Activated CD4-positive, alpha-beta memory T cell treated with anti-CD3 and anti-CD28 coated beads, Interleukin-2, amount 10 ng/mL, durations not matched to agents 7 days and 5 days (primary cell): ENCODE data around the gene ACAD9. TPM values are rescaled to one million over a fixed set of nuclear protein-coding genes. Genes with fewer than 3 reads are reported as not detected.

Experiments used
- CTCF ChIA-PET: fragments of 350-600 bp; sonication (Branson Sonifier 250); formaldehyde crosslinking; loops from one replicate; lab custom pipeline; 2021; ENCODE audit warnings: antibody characterized with exemption, inconsistent platforms; lab: Charles Lee
- POLR2A ChIA-PET: fragments of 350-600 bp; sonication (Branson Sonifier 250); formaldehyde crosslinking; loops from one replicate; lab custom pipeline; 2021; ENCODE audit warnings: antibody characterized with exemption; lab: Charles Lee
- DNase-seq: peaks from one replicate; pipeline ENCODE4 v3.0.0-alpha.2; 2020
- H3K27ac Mint-ChIP-seq: one replicate; pipeline ENCODE4 v1.8.0; 2021; ENCODE audit warnings: mild to moderate bottlenecking, mixed read lengths
- H3K27me3 Mint-ChIP-seq: one replicate; pipeline ENCODE4 v1.8.0; 2021; ENCODE audit warnings: mixed read lengths
- H3K36me3 Mint-ChIP-seq: one replicate; pipeline ENCODE4 v1.8.0; 2021; ENCODE audit warnings: low read depth, mixed read lengths
- H3K4me1 Mint-ChIP-seq: one replicate; pipeline ENCODE4 v1.8.0; 2021; ENCODE audit warnings: mixed read lengths
- H3K4me3 Mint-ChIP-seq: one replicate; pipeline ENCODE4 v1.8.0; 2021; ENCODE audit warnings: mild to moderate bottlenecking, mixed read lengths
- H3K9me3 Mint-ChIP-seq: one replicate; pipeline ENCODE4 v1.8.0; 2021; ENCODE audit warnings: mixed read lengths
- total RNA-seq, 2 experiments: library from RNA; stranded (reverse); gene quantifications; one replicate each; pipeline ENCODE4 v1.2.3, GENCODE V29; 2021

The ACAD9 gene
- total RNA-seq, 2 experiments from 2014 or later: 42.7 to 48.4 TPM

GRCh38 chr3:128932516-128933212, 53.2 kb downstream of the ACAD9 start:
- Mint-ChIP-seq H3K4me3 (no peak overlapping the region), H3K9me3 (no peaks in the 10 kb centered on the region), H3K27ac (no peak overlapping the region), H3K36me3 (no peaks in the 10 kb centered on the region), H3K4me1 (no peaks in the 10 kb centered on the region), H3K27me3 (peaks cover 13% of the 10 kb centered on the region)
- ChIA-PET POLR2A (interaction anchor here (3.5 kb wide), 1 partner anchor 9 kb away, joined by 13 read pairs; no protein-coding TSS in a partner anchor), CTCF (interaction anchor here (1.2 kb wide), 1 partner anchor 38 kb away, joined by 3 read pairs; no protein-coding TSS in a partner anchor)
- no peak for DNase-seq

- H3K9me3 Mint-ChIP-seq: no peaks in the 10 kb centered on the region
- ChIA-PET POLR2A (interaction anchor here (3.5 kb wide), 1 partner anchor 10 kb away, joined by 13 read pairs; no protein-coding TSS in a partner anchor), CTCF (interaction anchor here (1.2 kb wide), 1 partner anchor 37 kb away, joined by 3 read pairs; no protein-coding TSS in a partner anchor)
- H3K27me3 Mint-ChIP-seq: peaks cover 12% of the 10 kb centered on the region
- DNase-seq: no peak
- no peaks in the 10 kb centered on the region for H3K36me3 Mint-ChIP-seq
- no peaks in the 10 kb centered on the region for H3K4me1 Mint-ChIP-seq
- no peak overlapping the region for H3K4me3 Mint-ChIP-seq
- H3K27ac Mint-ChIP-seq: no peak overlapping the region
Observed at GRCh38 chr3:128933213-128933921, 53.9 kb downstream of the ACAD9 start.

GRCh38 chr3:128933922-128934253, 54.5 kb downstream of the ACAD9 start:
- H3K36me3 Mint-ChIP-seq: no peaks in the 10 kb centered on the region
- no peak overlapping the region for H3K4me3 Mint-ChIP-seq
- peaks cover 10% of the 10 kb centered on the region for H3K27me3 Mint-ChIP-seq
- CTCF ChIA-PET: no interaction called here
- no peak for DNase-seq
- no peaks in the 10 kb centered on the region for H3K9me3 Mint-ChIP-seq
- H3K4me1 Mint-ChIP-seq: no peaks in the 10 kb centered on the region
- H3K27ac Mint-ChIP-seq: no peak overlapping the region
- POLR2A ChIA-PET: interaction anchor here (3.5 kb wide), 1 partner anchor 11 kb away, joined by 13 read pairs; no protein-coding TSS in a partner anchor

- no peaks in the 10 kb centered on the region for H3K4me1 Mint-ChIP-seq
- no peak overlapping the region for H3K27ac Mint-ChIP-seq
- H3K27me3 Mint-ChIP-seq: peaks cover 15% of the 10 kb centered on the region
- H3K4me3 Mint-ChIP-seq: no peak overlapping the region
- no peak for DNase-seq
- ChIA-PET CTCF (interaction anchor here (0.6 kb wide), 1 partner anchor 140 kb away, joined by 3 read pairs; no protein-coding TSS in a partner anchor), POLR2A (no interaction called here)
- no peaks in the 10 kb centered on the region for H3K36me3 Mint-ChIP-seq
- no peaks in the 10 kb centered on the region for H3K9me3 Mint-ChIP-seq
Observed at GRCh38 chr3:128935922-128936321, 56.5 kb downstream of the ACAD9 start.

DNA sequence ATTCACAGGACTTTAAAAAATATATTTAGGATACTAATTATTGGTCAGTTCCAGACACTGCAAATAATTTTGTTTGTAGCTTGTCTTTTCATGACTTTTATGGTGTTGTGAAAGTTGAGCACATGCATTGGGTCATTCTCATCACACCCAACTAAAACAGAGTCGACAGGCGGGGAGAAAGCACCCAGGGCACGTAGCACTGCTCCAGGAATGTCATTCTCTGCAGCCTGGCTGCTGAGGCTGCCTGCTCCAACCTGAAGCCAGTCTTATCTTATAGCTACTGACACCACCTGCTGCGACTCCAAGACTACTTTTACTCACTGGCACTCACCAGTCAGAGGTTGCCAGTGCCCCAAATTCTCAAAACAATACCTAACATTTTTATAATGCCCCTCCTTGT, 56.9 kb downstream of the ACAD9 start:
- H3K9me3 Mint-ChIP-seq: no peaks in the 10 kb centered on the region
- peaks cover 15% of the 10 kb centered on the region for H3K27me3 Mint-ChIP-seq
- H3K4me1 Mint-ChIP-seq: no peaks in the 10 kb centered on the region
- H3K36me3 Mint-ChIP-seq: no peaks in the 10 kb centered on the region
- H3K27ac Mint-ChIP-seq: no peak overlapping the region
- POLR2A ChIA-PET: no interaction called here
- CTCF ChIA-PET: interaction anchor here (0.6 kb wide), 1 partner anchor 139 kb away, joined by 3 read pairs; no protein-coding TSS in a partner anchor
- no peak for DNase-seq
- H3K4me3 Mint-ChIP-seq: no peak overlapping the region

GRCh38 chr3:128940252-128940651, 60.8 kb downstream of the ACAD9 start:
- no peak for DNase-seq
- H3K36me3 Mint-ChIP-seq: no peaks in the 10 kb centered on the region
- no peaks in the 10 kb centered on the region for H3K4me1 Mint-ChIP-seq
- H3K27ac Mint-ChIP-seq: no peak overlapping the region
- CTCF ChIA-PET: no interaction called here
- H3K27me3 Mint-ChIP-seq: peaks cover 18% of the 10 kb centered on the region
- H3K4me3 Mint-ChIP-seq: no peak overlapping the region
- POLR2A ChIA-PET: no interaction called here
- H3K9me3 Mint-ChIP-seq: no peaks in the 10 kb centered on the region

DNA sequence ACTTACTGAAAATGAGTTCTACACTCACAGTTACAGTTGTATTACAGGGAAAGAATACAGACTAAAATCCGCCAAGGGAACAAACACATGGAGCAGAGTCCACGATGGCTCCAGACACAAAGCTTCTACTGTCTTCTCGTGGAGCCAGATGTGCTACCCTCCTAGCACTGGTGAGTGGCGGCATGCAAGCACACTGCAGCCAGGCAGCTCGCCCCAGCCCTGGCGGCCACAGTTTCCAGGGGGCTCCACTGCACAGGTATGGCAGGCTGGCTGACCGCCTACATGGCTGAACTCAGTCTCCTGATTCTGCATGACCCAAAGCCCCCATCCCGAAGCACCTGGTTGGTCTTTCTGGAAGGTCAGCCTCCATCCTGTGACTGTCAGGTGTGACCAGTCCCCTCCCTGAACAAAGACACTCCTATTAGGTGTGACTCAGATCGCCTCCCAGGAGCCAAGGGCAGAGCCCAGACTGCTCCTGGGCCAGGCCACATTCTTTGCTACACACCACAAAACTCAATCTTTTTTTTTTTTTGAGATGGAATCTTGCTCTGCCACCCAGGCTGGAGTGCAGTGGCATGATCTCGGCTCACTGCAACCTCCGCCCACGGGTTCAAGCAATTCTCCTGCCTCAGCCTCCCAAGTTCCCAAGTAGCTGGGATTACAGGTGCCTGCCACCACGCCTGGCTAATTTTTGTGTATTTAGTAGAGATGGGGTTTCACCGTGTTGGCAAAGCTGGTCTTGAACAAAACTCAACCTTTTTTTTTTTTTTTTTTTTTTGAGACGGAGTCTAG, 62.9 kb downstream of the ACAD9 start:
- Mint-ChIP-seq H3K4me1 (no peaks in the 10 kb centered on the region), H3K9me3 (no peaks in the 10 kb centered on the region), H3K4me3 (no peak overlapping the region), H3K27ac (no peak overlapping the region), H3K27me3 (peaks cover 14% of the 10 kb centered on the region), H3K36me3 (no peaks in the 10 kb centered on the region)
- no peak for DNase-seq
- CTCF ChIA-PET: no interaction called here
- POLR2A ChIA-PET: no interaction called here

- DNase-seq: no peak
- Mint-ChIP-seq H3K27ac (no peak overlapping the region), H3K27me3 (peaks cover 7% of the 10 kb centered on the region), H3K36me3 (no peaks in the 10 kb centered on the region), H3K4me1 (no peaks in the 10 kb centered on the region), H3K9me3 (no peaks in the 10 kb centered on the region), H3K4me3 (no peak overlapping the region)
- ChIA-PET POLR2A (no interaction called here), CTCF (no interaction called here)
Observed at GRCh38 chr3:128945041-128945877, 65.8 kb downstream of the ACAD9 start.

GRCh38 chr3:128945878-128946175, 66.4 kb downstream of the ACAD9 start:
- Mint-ChIP-seq H3K27ac (no peak overlapping the region), H3K27me3 (peaks cover 4% of the 10 kb centered on the region), H3K36me3 (no peaks in the 10 kb centered on the region), H3K4me3 (no peak overlapping the region), H3K4me1 (no peaks in the 10 kb centered on the region), H3K9me3 (no peaks in the 10 kb centered on the region)
- ChIA-PET CTCF (interaction anchor here (1.6 kb wide), 1 partner anchor 24 kb away, joined by 4 read pairs; no protein-coding TSS in a partner anchor), POLR2A (no interaction called here)
- DNase-seq: no peak

GRCh38 chr3:128946411-128946810, 67.0 kb downstream of the ACAD9 start:
- H3K27me3 Mint-ChIP-seq: peaks cover 7% of the 10 kb centered on the region
- CTCF ChIA-PET: interaction anchor here (1.6 kb wide), 1 partner anchor 24 kb away, joined by 4 read pairs; no protein-coding TSS in a partner anchor
- H3K9me3 Mint-ChIP-seq: no peaks in the 10 kb centered on the region
- POLR2A ChIA-PET: no interaction called here
- no peak for DNase-seq
- no peak overlapping the region for H3K27ac Mint-ChIP-seq
- H3K4me3 Mint-ChIP-seq: no peak overlapping the region
- no peaks in the 10 kb centered on the region for H3K36me3 Mint-ChIP-seq
- H3K4me1 Mint-ChIP-seq: no peaks in the 10 kb centered on the region

- POLR2A ChIA-PET: no interaction called here
- H3K4me1 Mint-ChIP-seq: no peaks in the 10 kb centered on the region
- H3K27ac Mint-ChIP-seq: no peak overlapping the region
- peaks cover 2% of the 10 kb centered on the region for H3K9me3 Mint-ChIP-seq
- H3K36me3 Mint-ChIP-seq: no peaks in the 10 kb centered on the region
- DNase-seq: no peak
- H3K27me3 Mint-ChIP-seq: peaks cover 5% of the 10 kb centered on the region
- H3K4me3 Mint-ChIP-seq: no peak overlapping the region
- CTCF ChIA-PET: no interaction called here
Observed at GRCh38 chr3:128949158-128949557, 69.7 kb downstream of the ACAD9 start.

- ChIA-PET POLR2A (interaction anchor here (0.7 kb wide), 1 partner anchor 269 kb away, joined by 3 read pairs; no protein-coding TSS in a partner anchor), CTCF (interaction anchor here (1.5 kb wide), 1 partner anchor 20 kb away, joined by 3 read pairs; no protein-coding TSS in a partner anchor)
- H3K27ac Mint-ChIP-seq: no peak overlapping the region
- H3K4me3 Mint-ChIP-seq: no peak overlapping the region
- peaks cover 5% of the 10 kb centered on the region for H3K27me3 Mint-ChIP-seq
- no peaks in the 10 kb centered on the region for H3K36me3 Mint-ChIP-seq
- no peak for DNase-seq
- H3K9me3 Mint-ChIP-seq: peaks cover 2% of the 10 kb centered on the region
- H3K4me1 Mint-ChIP-seq: no peaks in the 10 kb centered on the region
Observed at GRCh38 chr3:128950223-128950938, 71.0 kb downstream of the ACAD9 start.
